A549 (cell line): ENCODE results near the gene UBE2K.
"Not testable (repeated sequence)": the region's sequence is repeated elsewhere in the genome, so short reads cannot be mapped to it uniquely, and the experiment has no call there.

Experiments
- CHD2 ChIP-seq: fragments of 150-350 bp; IDR thresholded peaks from 2 replicates; pipeline ENCODE4 v1.6.1; 2014; ENCODE audit warnings: low read length; ENCODE audit not compliant: partially characterized antibody
- CHD4 ChIP-seq: fragments of 200-600 bp; sonication (generic); IDR thresholded peaks from 2 replicates; pipeline ENCODE4 v1.6.1; 2016; ENCODE audit warnings: antibody characterized with exemption, mild to moderate bottlenecking, borderline replicate concordance
- E2F6 ChIP-seq: IDR thresholded peaks from 2 replicates; pipeline ENCODE4 v1.6.1; 2012; ENCODE audit warnings: low read depth, borderline replicate concordance
- HDAC2 ChIP-seq: fragments of 200-600 bp; sonication (generic); IDR thresholded peaks from 2 replicates; pipeline ENCODE4 v1.6.1; 2016
- JUN ChIP-seq, 2 experiments: fragments of >200 bp; sonication (Bioruptor Twin); formaldehyde crosslinking; IDR thresholded peaks; 2 replicates in 1 of 2; 3 replicates in 1 of 2; pipeline ENCODE4 v1.6.1; 2016 to 2017
- MAZ ChIP-seq: fragments of 150-350 bp; IDR thresholded peaks from 2 replicates; pipeline ENCODE4 v1.6.1; 2014; ENCODE audit warnings: antibody characterized with exemption, low read depth, low read length, borderline replicate concordance
- MYC ChIP-seq: IDR thresholded peaks from 2 replicates; pipeline ENCODE4 v1.6.1; 2012; ENCODE audit warnings: mild to moderate bottlenecking, inconsistent platforms, low read length, improper control_type of control experiment, borderline replicate concordance
- TF ChIP-seq, protein P1 (sequence below): fragments of >200 bp; sonication (Bioruptor Twin); formaldehyde crosslinking; IDR thresholded peaks from 3 replicates; pipeline ENCODE4 v1.5.1; 2016
- TF ChIP-seq, protein P2 (sequence below): IDR thresholded peaks from 2 replicates; pipeline ENCODE4 v1.6.1; 2012
- TF ChIP-seq, protein P3 (sequence below): fragments of 150-350 bp; IDR thresholded peaks from 2 replicates; pipeline ENCODE4 v1.6.1; 2014; ENCODE audit warnings: low read depth, mild to moderate bottlenecking, low read length
- TF ChIP-seq, protein P4 (sequence below): fragments of 200-600 bp; sonication (generic); IDR thresholded peaks from 2 replicates; pipeline ENCODE4 v1.6.1; 2016; ENCODE audit warnings: antibody characterized with exemption, mild to moderate bottlenecking, moderate library complexity

GRCh38 chr4:39717743-39718142 is 19.8 kb downstream of the UBE2K start:
- TF ChIP-seq, protein P1, sequence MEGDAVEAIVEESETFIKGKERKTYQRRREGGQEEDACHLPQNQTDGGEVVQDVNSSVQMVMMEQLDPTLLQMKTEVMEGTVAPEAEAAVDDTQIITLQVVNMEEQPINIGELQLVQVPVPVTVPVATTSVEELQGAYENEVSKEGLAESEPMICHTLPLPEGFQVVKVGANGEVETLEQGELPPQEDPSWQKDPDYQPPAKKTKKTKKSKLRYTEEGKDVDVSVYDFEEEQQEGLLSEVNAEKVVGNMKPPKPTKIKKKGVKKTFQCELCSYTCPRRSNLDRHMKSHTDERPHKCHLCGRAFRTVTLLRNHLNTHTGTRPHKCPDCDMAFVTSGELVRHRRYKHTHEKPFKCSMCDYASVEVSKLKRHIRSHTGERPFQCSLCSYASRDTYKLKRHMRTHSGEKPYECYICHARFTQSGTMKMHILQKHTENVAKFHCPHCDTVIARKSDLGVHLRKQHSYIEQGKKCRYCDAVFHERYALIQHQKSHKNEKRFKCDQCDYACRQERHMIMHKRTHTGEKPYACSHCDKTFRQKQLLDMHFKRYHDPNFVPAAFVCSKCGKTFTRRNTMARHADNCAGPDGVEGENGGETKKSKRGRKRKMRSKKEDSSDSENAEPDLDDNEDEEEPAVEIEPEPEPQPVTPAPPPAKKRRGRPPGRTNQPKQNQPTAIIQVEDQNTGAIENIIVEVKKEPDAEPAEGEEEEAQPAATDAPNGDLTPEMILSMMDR = not testable (repeated sequence)
- TF ChIP-seq, protein P2, sequence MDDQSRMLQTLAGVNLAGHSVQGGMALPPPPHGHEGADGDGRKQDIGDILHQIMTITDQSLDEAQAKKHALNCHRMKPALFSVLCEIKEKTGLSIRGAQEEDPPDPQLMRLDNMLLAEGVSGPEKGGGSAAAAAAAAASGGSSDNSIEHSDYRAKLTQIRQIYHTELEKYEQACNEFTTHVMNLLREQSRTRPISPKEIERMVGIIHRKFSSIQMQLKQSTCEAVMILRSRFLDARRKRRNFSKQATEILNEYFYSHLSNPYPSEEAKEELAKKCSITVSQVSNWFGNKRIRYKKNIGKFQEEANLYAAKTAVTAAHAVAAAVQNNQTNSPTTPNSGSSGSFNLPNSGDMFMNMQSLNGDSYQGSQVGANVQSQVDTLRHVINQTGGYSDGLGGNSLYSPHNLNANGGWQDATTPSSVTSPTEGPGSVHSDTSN = not testable (repeated sequence)
- TF ChIP-seq, protein P3, sequence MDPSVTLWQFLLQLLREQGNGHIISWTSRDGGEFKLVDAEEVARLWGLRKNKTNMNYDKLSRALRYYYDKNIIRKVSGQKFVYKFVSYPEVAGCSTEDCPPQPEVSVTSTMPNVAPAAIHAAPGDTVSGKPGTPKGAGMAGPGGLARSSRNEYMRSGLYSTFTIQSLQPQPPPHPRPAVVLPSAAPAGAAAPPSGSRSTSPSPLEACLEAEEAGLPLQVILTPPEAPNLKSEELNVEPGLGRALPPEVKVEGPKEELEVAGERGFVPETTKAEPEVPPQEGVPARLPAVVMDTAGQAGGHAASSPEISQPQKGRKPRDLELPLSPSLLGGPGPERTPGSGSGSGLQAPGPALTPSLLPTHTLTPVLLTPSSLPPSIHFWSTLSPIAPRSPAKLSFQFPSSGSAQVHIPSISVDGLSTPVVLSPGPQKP = not testable (repeated sequence)
- TF ChIP-seq MYC; JUN (IDR thresholded peaks at IDR 0.05); MAZ; HDAC2; CHD4; CHD2; E2F6: not testable (repeated sequence)
- TF ChIP-seq, protein P4, sequence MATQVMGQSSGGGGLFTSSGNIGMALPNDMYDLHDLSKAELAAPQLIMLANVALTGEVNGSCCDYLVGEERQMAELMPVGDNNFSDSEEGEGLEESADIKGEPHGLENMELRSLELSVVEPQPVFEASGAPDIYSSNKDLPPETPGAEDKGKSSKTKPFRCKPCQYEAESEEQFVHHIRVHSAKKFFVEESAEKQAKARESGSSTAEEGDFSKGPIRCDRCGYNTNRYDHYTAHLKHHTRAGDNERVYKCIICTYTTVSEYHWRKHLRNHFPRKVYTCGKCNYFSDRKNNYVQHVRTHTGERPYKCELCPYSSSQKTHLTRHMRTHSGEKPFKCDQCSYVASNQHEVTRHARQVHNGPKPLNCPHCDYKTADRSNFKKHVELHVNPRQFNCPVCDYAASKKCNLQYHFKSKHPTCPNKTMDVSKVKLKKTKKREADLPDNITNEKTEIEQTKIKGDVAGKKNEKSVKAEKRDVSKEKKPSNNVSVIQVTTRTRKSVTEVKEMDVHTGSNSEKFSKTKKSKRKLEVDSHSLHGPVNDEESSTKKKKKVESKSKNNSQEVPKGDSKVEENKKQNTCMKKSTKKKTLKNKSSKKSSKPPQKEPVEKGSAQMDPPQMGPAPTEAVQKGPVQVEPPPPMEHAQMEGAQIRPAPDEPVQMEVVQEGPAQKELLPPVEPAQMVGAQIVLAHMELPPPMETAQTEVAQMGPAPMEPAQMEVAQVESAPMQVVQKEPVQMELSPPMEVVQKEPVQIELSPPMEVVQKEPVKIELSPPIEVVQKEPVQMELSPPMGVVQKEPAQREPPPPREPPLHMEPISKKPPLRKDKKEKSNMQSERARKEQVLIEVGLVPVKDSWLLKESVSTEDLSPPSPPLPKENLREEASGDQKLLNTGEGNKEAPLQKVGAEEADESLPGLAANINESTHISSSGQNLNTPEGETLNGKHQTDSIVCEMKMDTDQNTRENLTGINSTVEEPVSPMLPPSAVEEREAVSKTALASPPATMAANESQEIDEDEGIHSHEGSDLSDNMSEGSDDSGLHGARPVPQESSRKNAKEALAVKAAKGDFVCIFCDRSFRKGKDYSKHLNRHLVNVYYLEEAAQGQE = not testable (repeated sequence)
